K562 (cell line): Measurements from ENCODE around the gene MAP1LC3B. TPM values are rescaled to one million over a fixed set of nuclear protein-coding genes. Genes with fewer than 3 reads are reported as not detected.
A peak's percentile ranks its signal among the peaks of the same experiment; 100 is the strongest.

Source experiments
- ATAC-seq: fragments of 200-7000 bp; cut with Tn5 transposase; 3 replicates; pipeline ENCODE4 v1.9.1; 2020; ENCODE audit warnings: moderate library complexity
- BruUV-seq: library from RNA; stranded (reverse); fragments of 400-500 nt; replicated peaks from 2 replicates; lab custom pipeline; 2021; lab: Mats Ljungman, UMichigan
- CTCF ChIA-PET: fragments of 300-600 bp; formaldehyde crosslinking; extraction: SDS; loops from one replicate; lab custom pipeline; 2021; ENCODE audit warnings: low intra/inter-chr PET ratio; lab: Yijun Ruan, JAX
- POLR2A ChIA-PET: fragments of 300-600, 350-650 bp; sonication (Branson Sonifier 250); formaldehyde crosslinking; extraction: SDS; loops from one replicate; lab custom pipeline; 2021; ENCODE audit warnings: antibody characterized with exemption, inconsistent platforms; lab: Yijun Ruan, JAX
- DNase-seq, 4 experiments: peaks; one replicate each; pipeline versions ENCODE4 v3.0.0 to v3.0.0-alpha.2; 2011 to 2018; ENCODE audit warnings: low spot score in 3 of 4, mixed read lengths in 3 of 4; ENCODE audit errors: extremely low read depth in 1 of 4
- FAIRE-seq: peaks from 2 replicates; lab custom pipeline; 2011; peaks lifted over from hg19 to GRCh38; lab: Jason Lieb, UNC
- H2AFZ ChIP-seq: 2 replicates; pipeline ENCODE4 v1.6.0; 2011; ENCODE audit warnings: low read depth, low read length, control low read depth, inconsistent platforms
- H3K27ac ChIP-seq: fragments of 200-600 bp; 3 replicates; pipeline ENCODE4 v1.8.0; 2011; ENCODE audit warnings: low read depth, mild to moderate bottlenecking, control low read depth, inconsistent platforms, low read length, moderate library complexity, mixed read lengths; ENCODE audit errors: extremely low read depth
- H3K27me3 ChIP-seq, 2 experiments: fragments of 300-600 bp in 1 of 2; 2 replicates in 1 of 2; 3 replicates in 1 of 2; pipeline versions ENCODE4 v1.6.0 to v1.8.0; 2011; ENCODE audit warnings: inconsistent platforms in 2 of 2, low read length in 2 of 2, mild to moderate bottlenecking in 1 of 2, mixed read lengths in 1 of 2, moderate library complexity in 1 of 2; ENCODE audit not compliant: control insufficient read depth in 2 of 2, insufficient read depth in 2 of 2
- H3K36me3 ChIP-seq: fragments of 300-600 bp; 3 replicates; pipeline ENCODE4 v1.8.0; 2011; ENCODE audit warnings: mild to moderate bottlenecking, low read length, inconsistent platforms; ENCODE audit not compliant: control insufficient read depth, insufficient read depth
- H3K4me1 ChIP-seq, 2 experiments: fragments of 200-600 bp in 1 of 2; replicated peaks in 1 of 2; 2 replicates in 1 of 2; 3 replicates in 1 of 2; pipeline versions ENCODE4 v1.5.1 to v1.8.0; 2011; ENCODE audit warnings: inconsistent platforms in 2 of 2, low read length in 2 of 2, mild to moderate bottlenecking in 1 of 2, mixed read lengths in 1 of 2, moderate library complexity in 1 of 2; ENCODE audit not compliant: control insufficient read depth in 2 of 2, insufficient read depth in 2 of 2
- H3K4me2 ChIP-seq: 2 replicates; pipeline ENCODE4 v1.6.1; 2011; ENCODE audit warnings: low read length, control low read depth, inconsistent platforms, mixed read lengths; ENCODE audit not compliant: insufficient read depth
- H3K4me3 ChIP-seq: fragments of 200-600 bp; sonication (generic), shearing (Covaris generic); 2 replicates; pipeline ENCODE4 v1.5.1; 2016; ENCODE audit warnings: control low read depth, inconsistent platforms
- H3K79me2 ChIP-seq: fragments of 200-600 bp; 3 replicates; pipeline ENCODE4 v1.8.0; 2011; ENCODE audit warnings: low read length, inconsistent platforms; ENCODE audit not compliant: control insufficient read depth, insufficient read depth
- H3K9ac ChIP-seq, 2 experiments: 2 replicates each; pipeline versions ENCODE4 v1.6.0 to v1.6.1; 2011; ENCODE audit warnings: low read depth in 2 of 2, low read length in 2 of 2, control low read depth in 1 of 2, inconsistent platforms in 1 of 2, mild to moderate bottlenecking in 1 of 2, mixed read lengths in 1 of 2; ENCODE audit not compliant: insufficient read depth in 1 of 2
- H3K9me1 ChIP-seq: one replicate; pipeline ENCODE4 v1.6.0; 2011; ENCODE audit warnings: inconsistent platforms, mild to moderate bottlenecking, low read length, moderate library complexity; ENCODE audit not compliant: control insufficient read depth, insufficient read depth
- H3K9me3 ChIP-seq: replicated peaks from 2 replicates; pipeline ENCODE4 v1.5.1; 2011; ENCODE audit warnings: low read depth, low read length, inconsistent platforms; ENCODE audit not compliant: control insufficient read depth, insufficient read depth
- H4K20me1 ChIP-seq: replicated peaks from 2 replicates; pipeline ENCODE4 v1.6.1; 2011; ENCODE audit warnings: low read length, inconsistent platforms, mixed read lengths; ENCODE audit not compliant: control insufficient read depth, insufficient read depth
- BRD9 ChIP-seq: fragments of 450-650 bp; IDR thresholded peaks from 2 replicates; pipeline ENCODE4 v1.6.1; 2018; ENCODE audit warnings: low read depth; ENCODE audit not compliant: partially characterized antibody
- ELF1 ChIP-seq: fragments of 200-800 bp; sonication (Bioruptor generic); IDR thresholded peaks from 2 replicates; pipeline ENCODE4 v1.6.1; 2016; ENCODE audit warnings: missing genetic modification characterization, missing compliant biosample characterization
- FIP1L1 ChIP-seq: fragments of 200-400 bp; formaldehyde crosslinking; IDR thresholded peaks from 2 replicates; pipeline ENCODE4 v1.6.1; 2018; ENCODE audit warnings: mild to moderate bottlenecking, low read depth, low read length; ENCODE audit not compliant: poor library complexity, severe bottlenecking
- GABPA ChIP-seq: fragments of 200-800 bp; sonication (Bioruptor generic); conservative IDR thresholded peaks from 2 replicates; pipeline ENCODE4 v1.6.1; 2016; ENCODE audit warnings: low read depth, missing genetic modification characterization, missing compliant biosample characterization
- GTF2E2 ChIP-seq: fragments of 200-800 bp; sonication (Bioruptor generic); IDR thresholded peaks from 2 replicates; pipeline ENCODE4 v1.6.1; 2016; ENCODE audit warnings: missing genetic modification characterization, missing compliant biosample characterization
- HEY1 ChIP-seq: fragments of 250-450 bp; sonication (Bioruptor Pico); IDR thresholded peaks from 2 replicates; pipeline ENCODE4 v1.5.0; 2020; ENCODE audit warnings: mild to moderate bottlenecking, moderate library complexity, borderline replicate concordance
- KLF13 ChIP-seq: fragments of 450-650 bp; IDR thresholded peaks from 2 replicates; pipeline ENCODE4 v1.6.1; 2016; ENCODE audit warnings: missing genetic modification characterization, low read depth, mild to moderate bottlenecking, missing compliant biosample characterization, moderate library complexity, borderline replicate concordance
- LCOR ChIP-seq: sonication (generic); formaldehyde crosslinking; IDR thresholded peaks from 2 replicates; pipeline ENCODE4 v1.8.0; 2022; ENCODE audit warnings: mild to moderate bottlenecking, missing genetic modification reagents
- MEF2D ChIP-seq: conservative IDR thresholded peaks from 2 replicates; pipeline ENCODE4 v1.6.1; 2016; ENCODE audit warnings: low read depth, missing genetic modification characterization, missing compliant biosample characterization
- NFRKB ChIP-seq: fragments of 450-650 bp; IDR thresholded peaks from 2 replicates; pipeline ENCODE4 v1.6.1; 2016; ENCODE audit warnings: low read depth
- NR2C1 ChIP-seq, 2 experiments: fragments of 450-650 bp; IDR thresholded peaks; 2 replicates each; pipeline ENCODE4 v1.6.1; 2017; ENCODE audit warnings: mild to moderate bottlenecking in 2 of 2, antibody characterized with exemption in 1 of 2, inconsistent platforms in 1 of 2, missing compliant biosample characterization in 1 of 2, missing genetic modification characterization in 1 of 2
- POLR2H ChIP-seq: IDR thresholded peaks from 2 replicates; pipeline ENCODE4 v1.6.1; 2016; ENCODE audit warnings: missing genetic modification characterization, low read depth, mild to moderate bottlenecking, control low read depth, missing compliant biosample characterization, moderate library complexity
- PRMT5 ChIP-seq: sonication (generic); formaldehyde crosslinking; IDR thresholded peaks from 2 replicates; pipeline ENCODE4 v1.5.0; 2020; ENCODE audit warnings: missing genetic modification reagents
- SMARCC2 ChIP-seq: fragments of 450-650 bp; IDR thresholded peaks from 2 replicates; pipeline ENCODE4 v1.6.1; 2017; ENCODE audit warnings: antibody characterized with exemption, moderate library complexity, mild to moderate bottlenecking, low read depth
- ZNF12 ChIP-seq: sonication (generic); formaldehyde crosslinking; IDR thresholded peaks from 2 replicates; pipeline ENCODE4 v1.4.0; 2020; ENCODE audit warnings: mild to moderate bottlenecking, missing genetic modification reagents
- ZNF311 ChIP-seq: fragments of 250-450 bp; sonication (Bioruptor Pico); IDR thresholded peaks from 2 replicates; pipeline ENCODE4 v1.4.0; 2020; ENCODE audit warnings: mild to moderate bottlenecking, moderate library complexity
- ZNF354B ChIP-seq: fragments of 250-450 bp; sonication (Bioruptor Pico); IDR thresholded peaks from 2 replicates; pipeline ENCODE4 v1.4.0; 2020
- ZNF436 ChIP-seq: fragments of 250-450, 450-650 bp; sonication (Bioruptor Pico); formaldehyde crosslinking; IDR thresholded peaks from 2 replicates; pipeline ENCODE4 v1.7.0; 2020; ENCODE audit warnings: mild to moderate bottlenecking
- ZNF561 ChIP-seq: fragments of 450-650 bp; formaldehyde crosslinking; conservative IDR thresholded peaks from 2 replicates; pipeline ENCODE4 v1.4.0; 2020; ENCODE audit warnings: mild to moderate bottlenecking, moderate library complexity
- ZNF584 ChIP-seq: fragments of 200-800 bp; sonication (Bioruptor generic); IDR thresholded peaks from 2 replicates; pipeline ENCODE4 v1.6.1; 2016; ENCODE audit warnings: low read depth, mild to moderate bottlenecking, missing genetic modification characterization, missing compliant biosample characterization
- WGBS: fragments of 100-300 bp; shearing (Covaris generic); methylation state at CpG from one replicate; pipeline ENCODE4 v1.1.6; 2016; ENCODE audit warnings: low coverage, mixed read lengths; ENCODE audit not compliant: insufficient coverage; ENCODE audit errors: missing lambda C conversion rate; 5-methylcytosine and 5-hydroxymethylcytosine counted together
- in situ Hi-C: fragments of 300-500 bp; cut with MboI; formaldehyde crosslinking; loops from 4 replicates; pipeline ENCODE4 v1.15.0; 2018; ENCODE audit warnings: inconsistent platforms, mixed read lengths
- intact Hi-C: fragments of 100-400 bp; cut with micrococcal nuclease; formaldehyde crosslinking; loops from 2 replicates; pipeline ENCODE4 v1.14.2; 2022
- polyA plus RNA-seq, 8 experiments: library from polyadenylated mRNA; depleted of rRNA in 4 of 8; stranded (reverse) in 5 of 8; unstranded in 3 of 8; fragments of >200 nt; fragmentation: Nextera tagmentation in 2 of 8; fragmentation: Illumina TruSeq in 1 of 8; extraction: Ambion mirVana in 2 of 8; extraction: Trizol in 1 of 8; gene quantifications; 2 replicates each; pipeline versions ENCODE4 v1.2.1 to v1.2.3, GENCODE V29; 2011 to 2014; ENCODE audit warnings: inconsistent platforms in 1 of 8, missing spikeins in 1 of 8
- total RNA-seq, 7 experiments: library from RNA; depleted of rRNA in 6 of 7; stranded (reverse); fragments of >200 nt in 6 of 7; fragmentation: Illumina TruSeq in 2 of 7; extraction: Trizol in 2 of 7; gene quantifications; 2 replicates each; pipeline versions ENCODE4 v1.2.1 to v1.2.3, GENCODE V29; 2011 to 2021; ENCODE audit warnings: low replicate concordance in 1 of 7
- TF ChIP-seq, protein P1 (sequence below): fragments of 450-650 bp; IDR thresholded peaks from 2 replicates; pipeline ENCODE4 v1.6.1; 2016; ENCODE audit warnings: borderline replicate concordance

Gene MAP1LC3B
- total and polyA plus RNA-seq, 9 of the 15 experiments (the other 6 are each of a cell fraction or from before 2014, with no cell fraction given), result 16.0 to 81.5 (median 36.7) TPM

DNA sequence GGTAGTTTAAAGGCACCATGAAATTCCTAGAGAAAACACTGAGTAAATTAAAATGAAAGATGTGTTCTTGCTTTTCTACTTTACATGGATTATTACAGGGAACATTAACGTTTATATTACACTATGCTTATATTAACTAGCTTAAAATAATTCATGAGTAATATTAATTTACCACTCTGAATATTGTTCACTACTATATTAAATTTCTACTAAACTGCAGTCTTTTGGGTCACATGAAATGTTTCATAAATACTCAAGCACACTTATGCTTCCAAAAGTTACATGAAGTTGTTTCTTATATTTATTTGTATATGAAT lies 3.4 kb upstream of the MAP1LC3B start:
- CTCF ChIA-PET, result no interaction called here

DNA sequence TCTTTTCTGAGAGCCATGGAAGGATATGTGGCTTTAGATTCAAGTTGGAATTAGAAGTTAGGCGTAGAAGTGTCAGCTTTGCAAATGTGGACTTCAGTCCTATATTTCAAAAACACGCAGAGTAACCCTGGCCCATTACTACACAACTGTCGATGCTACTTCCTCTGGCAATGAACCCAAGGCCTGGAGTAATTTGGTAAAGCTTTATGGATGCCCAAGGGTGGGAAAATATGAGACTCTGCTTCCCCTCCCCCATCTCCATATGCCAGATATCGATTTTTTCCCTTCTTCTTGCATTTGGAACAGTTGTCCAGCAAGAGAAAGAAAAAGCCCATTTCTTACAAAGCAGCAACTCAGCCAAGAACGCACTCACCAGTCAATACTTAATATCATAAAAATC lies 2.9 kb upstream of the MAP1LC3B start:
- DNase-seq, result peak in 1 of 4 experiments; percentile 26
- Histone ChIP-seq H3K9me1 (no peaks in the 10 kb centered on the region), H3K9ac (peak overlapping the region in 1 of 2 experiments; percentile 76; a peak in 2 of 4 replicates), H3K4me3 (no peak overlapping the region), H3K4me1 (peaks cover 30 to 34% of the 10 kb centered on the region in 2 experiments), H4K20me1 (peaks cover 12% of the 10 kb centered on the region), H3K36me3 (peaks cover 3% of the 10 kb centered on the region; the same call in 1 of the 3 replicates), H3K79me2 (peaks cover 29% of the 10 kb centered on the region), H2AFZ (peak overlapping the region; percentile 74), H3K27ac (peak overlapping the region; percentile 97), H3K4me2 (peak overlapping the region; percentile 21; the same call in 1 of the 2 replicates), H3K27me3 (no peaks in the 10 kb centered on the region), H3K9me3 (no peaks in the 10 kb centered on the region)
- no TSS peak for BruUV-seq
- FAIRE-seq, result no peak
- ATAC-seq, result no peak
- 51% methylated on average over 3 of the region's 5 CpGs for WGBS
- CTCF ChIA-PET, result no interaction called here
- intact Hi-C loops (no loop called here), in situ Hi-C loops (no loop called here)
- POLR2A ChIA-PET, result interaction anchor here (0.6 to 3.1 kb wide), 3 partner anchors 13 to 171 kb away, joined by 3 to 19 read pairs (median 3); no protein-coding TSS in a partner anchor
- TF ChIP-seq MEF2D (tag) (peak; percentile 57; the same call in 1 of the 2 replicates), NFRKB (peak; percentile 69; the same call in 1 of the 2 replicates), ZNF436 (CRISPR knock-in tag) (no peak), ZNF561 (CRISPR knock-in tag) (no peak), PRMT5 (CRISPR knock-in tag) (no peak), ZNF12 (CRISPR knock-in tag) (no peak), ZNF311 (0 out of 2 replicates have a peak, but pooled peaks have one; percentile 53), HEY1 (CRISPR knock-in tag) (no peak), NR2C1 (IDR thresholded peaks at IDR 0.05) (no peak), NR2C1 (tag; IDR thresholded peaks at IDR 0.05) (peak; percentile 27; the same call in 1 of the 2 replicates)
- TF ChIP-seq, protein P1, sequence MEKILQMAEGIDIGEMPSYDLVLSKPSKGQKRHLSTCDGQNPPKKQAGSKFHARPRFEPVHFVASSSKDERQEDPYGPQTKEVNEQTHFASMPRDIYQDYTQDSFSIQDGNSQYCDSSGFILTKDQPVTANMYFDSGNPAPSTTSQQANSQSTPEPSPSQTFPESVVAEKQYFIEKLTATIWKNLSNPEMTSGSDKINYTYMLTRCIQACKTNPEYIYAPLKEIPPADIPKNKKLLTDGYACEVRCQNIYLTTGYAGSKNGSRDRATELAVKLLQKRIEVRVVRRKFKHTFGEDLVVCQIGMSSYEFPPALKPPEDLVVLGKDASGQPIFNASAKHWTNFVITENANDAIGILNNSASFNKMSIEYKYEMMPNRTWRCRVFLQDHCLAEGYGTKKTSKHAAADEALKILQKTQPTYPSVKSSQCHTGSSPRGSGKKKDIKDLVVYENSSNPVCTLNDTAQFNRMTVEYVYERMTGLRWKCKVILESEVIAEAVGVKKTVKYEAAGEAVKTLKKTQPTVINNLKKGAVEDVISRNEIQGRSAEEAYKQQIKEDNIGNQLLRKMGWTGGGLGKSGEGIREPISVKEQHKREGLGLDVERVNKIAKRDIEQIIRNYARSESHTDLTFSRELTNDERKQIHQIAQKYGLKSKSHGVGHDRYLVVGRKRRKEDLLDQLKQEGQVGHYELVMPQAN, result no peak

More for the DNA sequence above, 3.4 kb upstream of the MAP1LC3B start:
- DNase-seq (no peak), FAIRE-seq (no peak)
- peak overlapping the region in 1 of 2 experiments; percentile 76; a peak in 2 of 4 replicates for H3K9ac ChIP-seq
- no peaks in the 10 kb centered on the region for H3K27me3 ChIP-seq
- no peaks in the 10 kb centered on the region for H3K9me3 ChIP-seq
- H3K9me1 ChIP-seq, result no peaks in the 10 kb centered on the region
- in situ Hi-C loops (no loop called here), intact Hi-C loops (no loop called here)
- peak overlapping the region; percentile 97 for H3K27ac ChIP-seq
- no TSS peak for BruUV-seq
- peak overlapping the region; percentile 58 for H2AFZ ChIP-seq
- H4K20me1 ChIP-seq, result peaks cover 11% of the 10 kb centered on the region
- H3K4me2 ChIP-seq, result peak overlapping the region; percentile 16; the same call in 1 of the 2 replicates
- peak; percentile 69 for TF ChIP-seq GTF2E2 (tag)
- 0 out of 2 replicates have a peak, but pooled peaks have one; percentile 37 for TF ChIP-seq KLF13
- TF ChIP-seq GABPA, result peak; percentile 63
- no peak for TF ChIP-seq ZNF584
- 0 out of 2 replicates have a peak, but pooled peaks have one; percentile 14 for TF ChIP-seq POLR2H (tag)
- TF ChIP-seq SMARCC2, result peak; percentile 8; the same call in 1 of the 2 replicates
- peak; percentile 54; the same call in 1 of the 2 replicates for TF ChIP-seq ELF1 (tag)
- TF ChIP-seq ZNF354B, result no peak
- TF ChIP-seq LCOR (CRISPR knock-in tag), result no peak
- TF ChIP-seq BRD9, result peak; percentile 78
- TF ChIP-seq FIP1L1, result no peak
- TF ChIP-seq, all 486 proteins: peak for 7
- peaks cover 30 to 35% of the 10 kb centered on the region in 2 experiments; a peak in 4 of 5 replicates for H3K4me1 ChIP-seq
- peaks cover 24% of the 10 kb centered on the region for H3K79me2 ChIP-seq
- ATAC-seq, result no peak
- POLR2A ChIA-PET, result interaction anchor here (0.6 to 3.1 kb wide), 10 partner anchors 10 to 172 kb away, joined by 3 to 19 read pairs (median 4); no protein-coding TSS in a partner anchor
- WGBS, result 0% methylated on average over 1 of the region's 1 CpG
- H3K4me3 ChIP-seq, result no peak overlapping the region
- H3K36me3 ChIP-seq, result peaks cover 3% of the 10 kb centered on the region; the same call in 1 of the 3 replicates
